Lower leg skin (tissue), 3 donors: ENCODE data around the gene DNASE1.

Experiments
- POLR2A ChIP-seq, 2 donors: fragments of 450-650 bp; IDR thresholded peaks; one replicate each; pipeline ENCODE4 v1.6.1; 2016 to 2017; ENCODE audit warnings: antibody characterized with exemption in 2 of 2, mild to moderate bottlenecking in 1 of 2, moderate library complexity in 1 of 2
- TF ChIP-seq, protein P1 (sequence below), 3 donors: fragments of 450-650 bp; IDR thresholded peaks; one replicate each; pipeline ENCODE4 v1.5.1; 2016; ENCODE audit warnings: antibody characterized with exemption in 3 of 3, mild to moderate bottlenecking in 3 of 3, moderate library complexity in 2 of 3

DNA sequence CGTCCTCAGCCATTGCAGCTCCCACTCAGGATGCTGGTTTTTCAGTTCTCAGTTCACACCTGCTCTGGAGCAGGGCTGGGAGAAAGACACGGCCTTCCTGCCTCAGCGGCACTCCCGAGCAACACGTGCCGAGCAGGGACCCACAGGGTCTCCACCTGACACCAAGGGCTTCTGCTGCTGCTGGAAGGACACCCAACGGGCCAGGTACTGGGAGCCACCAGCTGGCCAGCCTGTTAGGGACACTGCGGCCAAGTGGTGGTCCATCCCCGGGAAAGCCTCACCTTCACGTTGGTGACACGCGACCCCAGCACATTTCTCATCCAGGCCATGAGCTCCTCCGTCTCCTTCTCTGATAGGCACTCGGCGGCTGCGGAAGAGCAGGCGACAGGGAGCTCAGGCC lies 8.1 kb downstream of the DNASE1 start:
- TF ChIP-seq, protein P1, sequence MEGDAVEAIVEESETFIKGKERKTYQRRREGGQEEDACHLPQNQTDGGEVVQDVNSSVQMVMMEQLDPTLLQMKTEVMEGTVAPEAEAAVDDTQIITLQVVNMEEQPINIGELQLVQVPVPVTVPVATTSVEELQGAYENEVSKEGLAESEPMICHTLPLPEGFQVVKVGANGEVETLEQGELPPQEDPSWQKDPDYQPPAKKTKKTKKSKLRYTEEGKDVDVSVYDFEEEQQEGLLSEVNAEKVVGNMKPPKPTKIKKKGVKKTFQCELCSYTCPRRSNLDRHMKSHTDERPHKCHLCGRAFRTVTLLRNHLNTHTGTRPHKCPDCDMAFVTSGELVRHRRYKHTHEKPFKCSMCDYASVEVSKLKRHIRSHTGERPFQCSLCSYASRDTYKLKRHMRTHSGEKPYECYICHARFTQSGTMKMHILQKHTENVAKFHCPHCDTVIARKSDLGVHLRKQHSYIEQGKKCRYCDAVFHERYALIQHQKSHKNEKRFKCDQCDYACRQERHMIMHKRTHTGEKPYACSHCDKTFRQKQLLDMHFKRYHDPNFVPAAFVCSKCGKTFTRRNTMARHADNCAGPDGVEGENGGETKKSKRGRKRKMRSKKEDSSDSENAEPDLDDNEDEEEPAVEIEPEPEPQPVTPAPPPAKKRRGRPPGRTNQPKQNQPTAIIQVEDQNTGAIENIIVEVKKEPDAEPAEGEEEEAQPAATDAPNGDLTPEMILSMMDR (IDR thresholded peaks at IDR 0.05) = no peak
- TF ChIP-seq POLR2A (IDR thresholded peaks at IDR 0.05) = no peak
